ENCODE data around the gene KLLN. TPM values are rescaled to one million over a fixed set of nuclear protein-coding genes. Genes with fewer than 3 reads are reported as not detected.

Gene KLLN
- total RNA-seq, 1 experiment from 2014 or later, result 1.3 TPM

- H3K9me3 ChIP-seq (ENCODE audit: control insufficient read depth, insufficient read depth, low read depth, low read length), result no peaks in the 10 kb centered on the region
- DNase-seq (ENCODE audit: low read depth, low spot score) (no peak), ATAC-seq (no peak)
- intact Hi-C loops (cut with micrococcal nuclease; ENCODE audit: unreplicated experiment), result no loop called here
- no TSS peak for BruUV-seq (replicated peaks)
- no peak overlapping the region for H3K27ac ChIP-seq (ENCODE audit: low read length)
- TF ChIP-seq SIN3A (IDR thresholded peaks at IDR 0.05; ENCODE audit: borderline replicate concordance, insufficient read depth, low read depth, low read length) (no peak), CTCF (IDR thresholded peaks at IDR 0.05) (no peak), TCF7L2 (IDR thresholded peaks at IDR 0.05; ENCODE audit: low read depth, low read length) (no peak), POLR2AphosphoS5 (IDR thresholded peaks at IDR 0.05; ENCODE audit: low read depth, low read length) (no peak), REST (IDR thresholded peaks at IDR 0.05; ENCODE audit: insufficient read depth in 1 of 2, low read depth in 2 of 2, low read length in 1 of 2) (no peak)
- POLR2A ChIA-PET, result no interaction called here
- H3K4me1 ChIP-seq (ENCODE audit: control insufficient read depth, insufficient read depth, low read length), result peaks cover under 1% of the 10 kb centered on the region; the same call in 1 of the 2 replicates
- H3K4me3 ChIP-seq (ENCODE audit: low read depth in 2 of 2, low read length in 2 of 2), result no peak overlapping the region
- no peaks in the 10 kb centered on the region for H3K27me3 ChIP-seq (ENCODE audit: control insufficient read depth, insufficient read depth, low read length)
- in situ Hi-C loops (cut with HindIII; ENCODE audit: low pct_unique_long_range_greater_than_20kb, low sequenced_read_pairs), result no loop called here
- CTCF ChIA-PET, result no interaction called here
- H3K36me3 ChIP-seq (ENCODE audit: control insufficient read depth, insufficient read depth, low read length), result 0 out of 2 replicates have a peak, but pooled peaks cover 3% of the 10 kb centered on the region
These were observed 12.7 kb upstream of the KLLN start for GRCh38 chr10:87875929-87876571.

GRCh38 chr10:87873656-87874055 lies 10.3 kb upstream of the KLLN start:
- Histone ChIP-seq H3K27me3 (ENCODE audit: control insufficient read depth, insufficient read depth, low read length) (no peaks in the 10 kb centered on the region), H3K9me3 (ENCODE audit: control insufficient read depth, insufficient read depth, low read depth, low read length) (no peaks in the 10 kb centered on the region), H3K36me3 (ENCODE audit: control insufficient read depth, insufficient read depth, low read length) (0 out of 2 replicates have a peak, but pooled peaks cover 3% of the 10 kb centered on the region), H3K4me1 (ENCODE audit: control insufficient read depth, insufficient read depth, low read length) (peaks cover 11% of the 10 kb centered on the region; the same call in 1 of the 2 replicates), H3K27ac (ENCODE audit: low read length) (no peak overlapping the region), H3K4me3 (ENCODE audit: low read depth in 2 of 2, low read length in 2 of 2) (no peak overlapping the region)
- in situ Hi-C loops (cut with HindIII; ENCODE audit: low pct_unique_long_range_greater_than_20kb, low sequenced_read_pairs) (no loop called here), intact Hi-C loops (cut with micrococcal nuclease; ENCODE audit: unreplicated experiment) (no loop called here)
- BruUV-seq (replicated peaks), result no TSS peak
- TF ChIP-seq SIN3A (IDR thresholded peaks at IDR 0.05; ENCODE audit: borderline replicate concordance, insufficient read depth, low read depth, low read length) (no peak), TCF7L2 (IDR thresholded peaks at IDR 0.05; ENCODE audit: low read depth, low read length) (no peak), CTCF (IDR thresholded peaks at IDR 0.05) (no peak), REST (IDR thresholded peaks at IDR 0.05; ENCODE audit: insufficient read depth in 1 of 2, low read depth in 2 of 2, low read length in 1 of 2) (no peak), POLR2AphosphoS5 (IDR thresholded peaks at IDR 0.05; ENCODE audit: low read depth, low read length) (no peak)
- no peak for ATAC-seq
- CTCF ChIA-PET, result no interaction called here
- POLR2A ChIA-PET, result interaction anchor here (0.5 kb wide), 1 partner anchor 33 kb away, joined by 6 read pairs; no protein-coding TSS in a partner anchor
- no peak for DNase-seq (ENCODE audit: low read depth, low spot score)
